ENCODE measurements around the gene BRD2. TPM values are rescaled to one million over a fixed set of nuclear protein-coding genes. Genes with fewer than 3 reads are reported as not detected.

The BRD2 gene
- total RNA-seq, 1 experiment from 2014 or later, result 252 TPM

DNA sequence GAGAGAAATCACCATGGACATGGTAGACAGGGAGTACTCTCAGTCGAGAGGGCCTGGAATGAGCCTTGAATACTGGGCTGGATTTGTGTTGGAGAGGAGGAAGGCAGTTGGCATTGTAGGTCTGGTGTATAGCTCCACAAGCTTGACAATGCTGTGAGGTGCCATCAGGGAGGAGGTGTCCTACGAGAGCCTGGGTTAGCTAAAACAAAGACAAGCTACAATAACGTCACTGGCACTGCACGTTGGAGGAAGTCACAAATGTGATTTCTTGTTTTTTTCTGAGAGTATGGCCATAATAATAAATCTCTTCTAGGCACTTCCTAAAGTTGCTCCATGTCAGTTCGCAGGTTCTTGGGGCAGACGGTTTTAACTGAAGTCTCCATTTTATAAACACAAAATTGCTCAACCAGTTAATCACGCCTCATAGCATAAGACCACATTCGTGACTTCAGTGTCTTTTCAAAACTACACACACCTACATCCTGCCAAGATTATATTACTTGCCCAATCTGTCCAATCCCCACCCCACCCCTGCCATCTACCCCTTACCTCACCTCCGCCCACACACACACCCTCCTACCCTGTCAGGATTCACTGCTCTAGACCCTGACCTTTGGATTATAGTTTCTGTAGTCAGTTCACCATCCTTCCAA lies 23.2 kb upstream of the BRD2 start:
- no peak overlapping the region for H2BK120ac ChIP-seq (ENCODE audit: low read depth, low read length, poor library complexity, severe bottlenecking)
- WGBS (ENCODE audit: extremely low coverage, insufficient read length, low lambda C conversion rate), result 100% methylated on average over 1 of the region's 9 CpGs
- TF ChIP-seq, protein P1, sequence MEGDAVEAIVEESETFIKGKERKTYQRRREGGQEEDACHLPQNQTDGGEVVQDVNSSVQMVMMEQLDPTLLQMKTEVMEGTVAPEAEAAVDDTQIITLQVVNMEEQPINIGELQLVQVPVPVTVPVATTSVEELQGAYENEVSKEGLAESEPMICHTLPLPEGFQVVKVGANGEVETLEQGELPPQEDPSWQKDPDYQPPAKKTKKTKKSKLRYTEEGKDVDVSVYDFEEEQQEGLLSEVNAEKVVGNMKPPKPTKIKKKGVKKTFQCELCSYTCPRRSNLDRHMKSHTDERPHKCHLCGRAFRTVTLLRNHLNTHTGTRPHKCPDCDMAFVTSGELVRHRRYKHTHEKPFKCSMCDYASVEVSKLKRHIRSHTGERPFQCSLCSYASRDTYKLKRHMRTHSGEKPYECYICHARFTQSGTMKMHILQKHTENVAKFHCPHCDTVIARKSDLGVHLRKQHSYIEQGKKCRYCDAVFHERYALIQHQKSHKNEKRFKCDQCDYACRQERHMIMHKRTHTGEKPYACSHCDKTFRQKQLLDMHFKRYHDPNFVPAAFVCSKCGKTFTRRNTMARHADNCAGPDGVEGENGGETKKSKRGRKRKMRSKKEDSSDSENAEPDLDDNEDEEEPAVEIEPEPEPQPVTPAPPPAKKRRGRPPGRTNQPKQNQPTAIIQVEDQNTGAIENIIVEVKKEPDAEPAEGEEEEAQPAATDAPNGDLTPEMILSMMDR (conservative IDR thresholded peaks at IDR 0.05), result no peak

More for the DNA sequence above, 23.2 kb upstream of the BRD2 start:
- Mint-ChIP-seq H3K36me3 (ENCODE audit: insufficient read depth in 1 of 3, low read depth in 3 of 3) (no peaks in the 10 kb centered on the region), H3K27ac (no peak overlapping the region), H3K4me1 (peaks cover 12 to 16% of the 10 kb centered on the region in 2 experiments), H3K27me3 (ENCODE audit: low read depth) (peaks cover 3% of the 10 kb centered on the region; the same call in 1 of the 2 replicates), H3K9me3 (no peaks in the 10 kb centered on the region), H3K4me3 (no peak overlapping the region)
- no peaks in the 10 kb centered on the region for H3K79me1 ChIP-seq (ENCODE audit: insufficient read depth, low read depth, low read length, poor library complexity, severe bottlenecking)
- no peaks in the 10 kb centered on the region for H3K79me2 ChIP-seq (ENCODE audit: insufficient read depth, low read length)
- no peak overlapping the region for H2BK15ac ChIP-seq (ENCODE audit: low read depth, low read length)
- no peak overlapping the region for H2AK5ac ChIP-seq (ENCODE audit: insufficient read length, low read length)
- no peak for DNase-seq
- H3T11ph ChIP-seq (ENCODE audit: low read length), result no peak overlapping the region
- no peak overlapping the region for H3K18ac ChIP-seq (ENCODE audit: insufficient read length, low read depth, low read length)
- H3K27me3 ChIP-seq (ENCODE audit: insufficient read depth, low read length), result no peaks in the 10 kb centered on the region
- H2BK12ac ChIP-seq (ENCODE audit: insufficient read length, low read depth, low read length), result no peak overlapping the region
- H4K8ac ChIP-seq (replicated peaks; ENCODE audit: insufficient read length, low read depth, low read length), result no peak overlapping the region
- H3K9ac ChIP-seq (ENCODE audit: extremely low read depth, insufficient read length, low read length), result no peak overlapping the region
- no peaks in the 10 kb centered on the region for H4K20me1 ChIP-seq (ENCODE audit: control insufficient read depth, insufficient read depth, insufficient read length)
- no peak overlapping the region for H2BK20ac ChIP-seq (ENCODE audit: low read depth, low read length, poor library complexity, severe bottlenecking)
- H4K5ac ChIP-seq (ENCODE audit: insufficient read length, low read depth, low read length), result no peak overlapping the region
- no peak overlapping the region for H3K4me2 ChIP-seq (ENCODE audit: insufficient read depth, insufficient read length, low read length)
- no peak overlapping the region for H3K27ac ChIP-seq (ENCODE audit: insufficient read length, low read depth, low read length)
- no peak overlapping the region for H3K23ac ChIP-seq (ENCODE audit: insufficient read length, low read depth, low read length)
- no peaks in the 10 kb centered on the region for H3K4me1 ChIP-seq (ENCODE audit: insufficient read depth, low read length)
- no peak overlapping the region for H2AFZ ChIP-seq (ENCODE audit: low read length)
- H3K23me2 ChIP-seq (ENCODE audit: insufficient read length, low read depth, low read length, poor library complexity, severe bottlenecking), result no peaks in the 10 kb centered on the region
- no peak overlapping the region for H2BK5ac ChIP-seq (ENCODE audit: insufficient read length, low read length)
- H3K4ac ChIP-seq (ENCODE audit: low read depth, low read length), result no peak overlapping the region
- no peaks in the 10 kb centered on the region for H3K9me3 ChIP-seq (ENCODE audit: control insufficient read depth, low read depth, low read length)
- no peak overlapping the region for H3K56ac ChIP-seq (ENCODE audit: insufficient read length, low read depth, low read length)
- H4K91ac ChIP-seq (ENCODE audit: insufficient read length, low read depth, low read length), result no peak overlapping the region
- H3K14ac ChIP-seq (ENCODE audit: insufficient read depth, low read length), result no peak overlapping the region
